ENCODE measurements around the gene MCRS1.
A peak's percentile ranks its signal among the peaks of the same experiment; 100 is the strongest.

Gene MCRS1

DNA sequence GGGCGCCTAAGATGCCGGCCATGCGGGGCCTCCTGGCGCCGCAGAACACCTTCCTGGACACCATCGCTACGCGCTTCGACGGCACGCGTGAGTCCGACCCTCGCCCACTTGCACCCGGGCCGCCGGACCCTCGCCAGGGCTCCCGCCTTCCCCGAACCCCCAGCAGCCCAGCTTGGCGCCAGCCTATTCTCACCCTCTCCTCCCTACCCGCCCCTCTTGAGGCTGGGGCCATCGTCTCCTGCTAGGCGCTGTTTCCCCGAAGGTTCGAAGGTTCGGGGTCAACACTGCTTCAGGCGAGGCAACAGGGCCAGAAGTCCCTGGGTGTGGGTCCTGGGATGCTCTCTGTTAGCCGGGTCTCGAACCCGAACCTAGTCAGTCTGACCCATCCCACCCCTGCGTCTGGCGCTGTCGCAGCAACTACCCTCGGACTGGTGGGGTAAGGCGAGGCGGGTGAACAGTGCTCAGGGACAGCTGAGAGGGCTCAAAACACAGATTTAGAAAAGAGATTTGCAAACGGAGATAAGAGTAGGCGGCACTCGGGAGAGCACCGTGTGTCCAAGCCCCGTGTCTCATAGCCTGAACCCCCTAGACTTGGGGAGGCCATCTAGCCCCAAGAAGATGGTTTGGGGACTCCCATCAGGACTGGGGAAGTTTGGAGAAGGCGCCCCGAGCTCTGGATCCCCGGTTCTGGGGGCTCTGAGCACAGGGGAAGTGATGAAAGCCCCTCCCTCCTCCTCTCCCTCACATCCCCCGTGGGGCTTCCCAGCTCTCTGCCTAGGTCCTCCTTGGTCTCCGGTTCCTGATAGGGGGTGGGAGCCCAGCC is 28.3 kb downstream of the MCRS1 start:
- H3K4me3 ChIP-seq (ENCODE audit: low read length), result no peak overlapping the region
- no peak for TF ChIP-seq CTCF (conservative IDR thresholded peaks at IDR 0.05; ENCODE audit: low read depth, low read length)
- no peak for DNase-seq (ENCODE audit: low read depth)

DNA sequence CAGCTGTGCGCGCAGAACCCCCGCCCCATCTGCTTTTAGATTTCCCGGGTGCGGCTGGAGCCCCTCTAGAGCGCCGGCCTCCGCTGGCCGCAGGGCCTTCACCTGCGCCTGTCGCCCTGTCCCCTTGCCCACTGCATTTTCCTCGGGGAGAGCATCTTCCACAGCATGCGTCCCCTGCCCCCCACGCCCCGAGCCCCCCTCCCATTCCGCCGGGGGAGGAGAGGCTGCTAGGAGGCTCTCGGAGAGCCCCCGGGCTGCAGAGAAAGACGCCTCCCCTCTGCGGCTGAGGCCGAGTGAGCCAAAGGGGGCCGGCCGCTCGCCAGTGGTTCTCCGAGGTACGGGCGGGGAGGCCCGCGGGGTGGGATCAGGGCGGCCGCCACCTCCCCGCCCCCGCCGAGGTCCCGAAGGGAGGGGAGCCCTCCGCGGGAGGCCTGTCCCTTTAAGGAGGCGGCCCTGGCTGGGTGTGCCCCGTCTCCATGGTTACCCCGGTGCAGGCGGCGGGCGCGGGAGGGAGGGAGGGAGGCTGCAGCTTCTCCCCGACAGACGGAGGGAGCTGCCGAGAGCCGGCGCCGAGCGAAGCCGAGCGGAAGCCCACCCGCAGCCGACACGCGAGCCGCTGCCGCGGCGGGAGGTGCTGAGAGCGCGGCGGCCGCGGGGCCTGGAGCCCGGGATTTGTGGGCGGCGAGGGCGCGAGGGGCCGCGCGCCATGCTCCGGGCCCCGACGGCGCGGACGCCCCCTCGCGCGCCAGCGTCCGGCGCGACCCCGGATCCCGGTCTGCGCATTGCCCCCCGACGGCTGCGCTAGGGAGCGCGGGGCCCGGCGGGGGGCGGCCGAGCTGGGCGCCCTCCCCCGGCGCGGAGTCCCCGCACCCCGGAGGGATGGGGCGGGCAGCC is 29.2 kb downstream of the MCRS1 start, which contains the start of gene KCNH3:
Gene KCNH3 (plus strand): TSS at position 521 of the 894 bp plus-strand sequence. CDS start 387 bp downstream, outside the sequence.
- TF ChIP-seq CTCF (conservative IDR thresholded peaks at IDR 0.05; ENCODE audit: low read depth, low read length), result no peak
- DNase-seq (ENCODE audit: low read depth), result no peak

GRCh38 chr12:49537752-49538509 is 30.0 kb downstream of the MCRS1 start:
- peak overlapping the region; percentile 37 for H3K4me3 ChIP-seq (ENCODE audit: low read length)
- DNase-seq (ENCODE audit: low read depth), result no peak
- no peak for TF ChIP-seq CTCF (conservative IDR thresholded peaks at IDR 0.05; ENCODE audit: low read depth, low read length)

More for the DNA sequence above, 29.2 kb downstream of the MCRS1 start, which contains the start of gene KCNH3:
- peak within 1 kb of the TSS; percentile 37 for H3K4me3 ChIP-seq (ENCODE audit: low read length)

- no peak for TF ChIP-seq CTCF (conservative IDR thresholded peaks at IDR 0.05; ENCODE audit: low read depth, low read length)
- peak overlapping the region; percentile 37 for H3K4me3 ChIP-seq (ENCODE audit: low read length)
- no peak for DNase-seq (ENCODE audit: low read depth)
Measured at GRCh38 chr12:49537231-49537751, 30.7 kb downstream of the MCRS1 start.

DNA sequence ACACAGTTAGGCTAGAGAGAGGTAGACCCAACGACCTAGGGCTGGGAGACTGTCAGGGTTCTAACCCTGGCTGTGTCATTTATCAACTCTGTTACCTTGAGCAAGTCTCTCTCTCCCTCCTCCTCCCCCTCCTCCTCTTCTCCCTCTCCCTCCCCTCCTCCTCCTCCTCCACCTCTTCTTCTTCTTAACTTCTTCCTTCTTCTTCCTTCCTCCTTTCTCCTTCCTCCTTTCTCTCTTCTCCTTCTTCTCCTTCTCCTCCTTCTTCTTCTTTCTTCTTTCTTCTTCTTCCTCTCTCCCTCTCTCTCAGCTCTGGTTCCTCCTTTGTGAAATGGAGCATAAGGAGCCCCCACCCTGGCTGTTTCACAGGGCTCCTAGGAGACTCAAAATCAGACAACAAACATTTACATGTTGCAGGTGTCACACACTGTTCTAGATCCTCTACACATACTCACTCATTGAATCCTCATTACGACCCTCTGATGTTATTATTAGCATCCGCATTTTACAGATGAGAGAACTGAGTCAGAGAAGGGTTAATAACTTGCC is 31.3 kb downstream of the MCRS1 start:
- no peak for DNase-seq (ENCODE audit: low read depth)
- H3K4me3 ChIP-seq (ENCODE audit: low read length), result no peak overlapping the region
- TF ChIP-seq CTCF (conservative IDR thresholded peaks at IDR 0.05; ENCODE audit: low read depth, low read length), result no peak

- H3K4me3 ChIP-seq (ENCODE audit: low read length), result no peak overlapping the region
- DNase-seq (ENCODE audit: low read depth), result no peak
- TF ChIP-seq CTCF (conservative IDR thresholded peaks at IDR 0.05; ENCODE audit: low read depth, low read length), result no peak
Measured at GRCh38 chr12:49535921-49536525, 31.9 kb downstream of the MCRS1 start.
